Fibroblast of mammary gland (primary cell): ENCODE measurements around the gene CUBN.
"Not testable (repeated sequence)": the region's sequence is repeated elsewhere in the genome, so short reads cannot be mapped to it uniquely, and the experiment has no call there.

ENCODE experiments used
- DNase-seq: peaks from one replicate; pipeline ENCODE4 v3.0.0-alpha.2; 2010; ENCODE audit warnings: low read depth
- H3K4me3 ChIP-seq: 2 replicates; pipeline ENCODE4 v1.5.1; 2011; ENCODE audit warnings: low read depth, mild to moderate bottlenecking, low read length, moderate library complexity; ENCODE audit not compliant: control insufficient read depth
- TF ChIP-seq, protein P1 (sequence below): conservative IDR thresholded peaks from 2 replicates; pipeline ENCODE4 v1.5.1; 2011; ENCODE audit warnings: low read depth, low read length, inconsistent platforms; ENCODE audit not compliant: control insufficient read depth, insufficient read depth

Gene CUBN

DNA sequence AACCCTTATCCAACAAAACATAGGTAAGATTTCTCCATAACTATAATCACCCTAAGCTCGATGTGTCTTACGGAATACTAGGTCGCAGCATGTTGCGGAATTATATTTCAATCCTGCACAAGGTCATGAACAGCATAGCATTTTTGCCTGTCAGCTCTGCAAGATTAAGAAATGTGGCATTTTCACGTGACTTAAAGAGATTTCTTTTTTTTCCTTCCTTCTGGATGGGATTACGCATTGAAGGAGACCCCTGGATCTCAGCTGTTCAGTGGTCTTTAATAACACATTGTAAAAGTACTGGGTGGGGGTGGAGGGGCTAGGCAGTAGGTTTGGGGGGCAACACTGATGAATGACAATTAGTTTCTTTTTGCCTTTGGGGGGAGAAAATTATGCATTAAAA lies 106.7 kb downstream of the CUBN start:
- TF ChIP-seq, protein P1, sequence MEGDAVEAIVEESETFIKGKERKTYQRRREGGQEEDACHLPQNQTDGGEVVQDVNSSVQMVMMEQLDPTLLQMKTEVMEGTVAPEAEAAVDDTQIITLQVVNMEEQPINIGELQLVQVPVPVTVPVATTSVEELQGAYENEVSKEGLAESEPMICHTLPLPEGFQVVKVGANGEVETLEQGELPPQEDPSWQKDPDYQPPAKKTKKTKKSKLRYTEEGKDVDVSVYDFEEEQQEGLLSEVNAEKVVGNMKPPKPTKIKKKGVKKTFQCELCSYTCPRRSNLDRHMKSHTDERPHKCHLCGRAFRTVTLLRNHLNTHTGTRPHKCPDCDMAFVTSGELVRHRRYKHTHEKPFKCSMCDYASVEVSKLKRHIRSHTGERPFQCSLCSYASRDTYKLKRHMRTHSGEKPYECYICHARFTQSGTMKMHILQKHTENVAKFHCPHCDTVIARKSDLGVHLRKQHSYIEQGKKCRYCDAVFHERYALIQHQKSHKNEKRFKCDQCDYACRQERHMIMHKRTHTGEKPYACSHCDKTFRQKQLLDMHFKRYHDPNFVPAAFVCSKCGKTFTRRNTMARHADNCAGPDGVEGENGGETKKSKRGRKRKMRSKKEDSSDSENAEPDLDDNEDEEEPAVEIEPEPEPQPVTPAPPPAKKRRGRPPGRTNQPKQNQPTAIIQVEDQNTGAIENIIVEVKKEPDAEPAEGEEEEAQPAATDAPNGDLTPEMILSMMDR: no peak
- H3K4me3 ChIP-seq: no peak overlapping the region

DNA sequence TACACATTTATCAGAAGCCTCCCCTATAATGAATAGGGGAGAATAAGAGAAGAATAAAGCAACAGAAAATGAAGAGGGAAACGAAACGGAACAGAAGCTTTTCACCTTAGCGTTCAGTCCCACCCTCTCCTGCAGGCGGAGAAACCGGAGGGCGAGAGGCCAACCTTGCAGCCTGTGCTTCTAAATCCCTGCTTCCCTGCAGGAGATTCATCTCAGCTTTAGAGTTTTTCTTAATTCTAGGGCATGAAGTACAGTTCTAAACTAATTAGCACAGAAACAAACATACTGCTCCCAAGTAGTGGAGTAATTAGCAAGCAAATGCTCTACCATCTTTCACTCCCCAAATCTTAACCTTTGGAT lies 107.2 kb downstream of the CUBN start:
- DNase-seq: no peak
- no peak overlapping the region for H3K4me3 ChIP-seq
- TF ChIP-seq, protein P1: no peak

More for the DNA sequence above, 106.7 kb downstream of the CUBN start:
- peak; percentile 55 for DNase-seq

DNA sequence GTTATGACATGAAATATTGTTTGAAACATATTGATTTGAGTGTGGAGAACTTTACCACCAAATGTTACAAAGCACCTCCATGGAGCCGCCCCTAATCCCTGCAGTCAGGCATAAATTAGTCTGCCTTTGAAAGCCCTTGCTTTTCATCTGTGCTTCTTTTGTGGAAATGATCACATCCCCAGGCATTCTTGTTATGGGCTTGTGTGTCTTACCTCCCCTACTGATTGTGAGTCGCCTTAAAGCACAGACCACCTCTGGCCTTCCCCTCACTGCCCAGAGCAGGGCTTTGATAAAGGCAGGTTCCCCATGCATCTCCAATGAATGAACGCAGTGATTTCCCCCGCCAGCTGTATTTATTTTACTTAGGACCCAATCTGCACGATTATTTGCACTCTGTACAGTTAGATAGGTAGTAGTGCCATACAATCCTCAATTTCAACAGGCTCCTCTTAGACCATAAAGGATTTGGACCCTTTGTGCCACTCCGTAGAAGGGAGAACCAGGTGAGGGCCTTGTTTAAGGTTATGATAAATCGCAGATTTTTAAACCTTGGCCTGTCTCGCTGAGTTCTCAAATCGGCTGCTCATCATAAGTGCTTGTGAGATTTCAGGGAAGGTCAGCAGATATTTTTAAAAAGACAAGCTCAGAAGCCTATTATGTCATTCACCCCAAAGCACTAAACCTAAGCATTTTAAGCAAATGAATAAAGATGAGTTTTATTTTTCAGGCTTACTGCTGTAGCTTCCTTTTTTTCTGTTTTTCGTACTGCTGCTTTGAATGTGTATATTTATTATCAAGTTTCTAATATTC lies 107.8 kb downstream of the CUBN start:
- H3K4me3 ChIP-seq: no peak overlapping the region
- TF ChIP-seq, protein P1: no peak
- DNase-seq: no peak

DNA sequence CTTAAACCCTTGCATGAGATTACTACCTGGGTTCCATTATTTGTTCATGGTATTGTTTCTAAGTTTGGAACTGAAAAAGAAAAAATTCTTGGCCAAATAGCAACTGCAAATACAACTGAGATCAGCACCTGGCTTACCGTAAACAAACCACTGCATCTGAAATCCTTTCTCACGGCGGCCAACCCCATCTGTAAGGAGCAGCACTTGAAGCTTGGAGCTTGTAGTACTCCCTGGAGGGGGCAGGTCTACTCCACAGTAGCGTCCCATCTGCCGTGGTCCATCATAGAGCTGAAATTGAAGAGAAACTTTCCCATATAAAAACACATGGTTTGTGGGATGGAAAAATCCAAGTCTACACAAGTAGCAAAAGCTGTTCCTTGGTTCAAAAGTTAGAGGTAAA lies 109.9 kb downstream of the CUBN start:
- no peak for DNase-seq
- no peak overlapping the region for H3K4me3 ChIP-seq
- TF ChIP-seq, protein P1: no peak

DNA sequence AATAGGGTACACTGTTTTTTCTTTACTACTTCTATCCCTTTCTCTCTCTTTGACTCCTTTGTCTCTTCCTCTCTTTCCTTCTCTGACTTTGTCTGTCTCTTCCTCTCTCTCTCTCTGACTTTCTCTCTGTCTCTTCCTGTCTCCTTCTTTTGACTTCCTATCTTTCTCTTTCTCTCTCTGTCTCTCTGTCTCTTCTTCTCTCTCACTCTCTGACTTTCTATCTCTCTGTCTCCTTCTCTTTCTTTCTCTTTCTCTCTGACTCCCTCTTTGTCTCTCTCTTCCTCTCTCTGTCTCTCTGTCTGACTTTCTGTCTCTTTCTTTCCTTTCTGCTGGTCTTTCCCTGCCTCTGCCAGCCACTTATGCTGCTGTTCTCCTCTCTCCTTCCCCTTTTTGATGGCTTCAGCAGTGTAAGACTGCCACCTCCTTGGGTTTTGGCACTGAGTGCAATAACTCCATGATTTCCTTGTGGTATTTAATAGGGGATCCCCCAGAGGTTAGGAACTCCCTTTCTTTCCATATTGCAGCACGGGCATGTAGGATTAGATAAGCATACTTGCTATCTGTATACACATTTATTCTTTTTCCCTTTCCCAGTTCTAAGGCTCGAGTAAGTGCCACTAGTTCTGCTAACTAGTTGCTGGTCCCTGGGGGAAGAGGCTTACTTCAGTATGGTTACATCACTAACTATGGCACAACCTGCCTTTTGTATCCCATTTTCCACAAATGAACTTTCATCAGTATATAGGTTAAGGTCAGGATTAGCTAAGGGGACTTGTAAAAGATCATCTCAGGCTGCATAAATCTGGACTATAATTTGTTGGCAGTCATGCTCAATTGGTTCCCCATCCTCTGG lies 116.3 kb downstream of the CUBN start:
- not testable (repeated sequence) for DNase-seq, H3K4me3 ChIP-seq

DNA sequence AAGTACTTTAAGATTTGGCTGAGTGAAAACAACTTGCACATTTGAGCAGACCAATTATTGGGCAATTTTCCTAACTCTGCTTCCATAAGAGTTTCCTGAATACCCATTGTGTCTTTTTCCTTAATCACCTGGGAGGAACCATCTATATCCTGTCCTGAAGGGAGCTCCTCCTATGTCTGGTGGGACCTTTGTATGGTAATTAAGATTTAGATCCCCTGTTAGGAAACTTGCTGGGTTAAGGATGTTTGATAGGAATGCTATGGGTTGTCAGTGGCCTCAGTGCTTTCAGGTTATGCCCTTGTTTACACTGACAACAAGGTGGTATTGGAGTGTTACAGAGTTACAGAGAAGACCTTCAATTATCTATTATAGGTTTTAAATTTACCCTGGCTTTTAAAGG lies 116.9 kb downstream of the CUBN start:
- DNase-seq: not testable (repeated sequence)

DNA sequence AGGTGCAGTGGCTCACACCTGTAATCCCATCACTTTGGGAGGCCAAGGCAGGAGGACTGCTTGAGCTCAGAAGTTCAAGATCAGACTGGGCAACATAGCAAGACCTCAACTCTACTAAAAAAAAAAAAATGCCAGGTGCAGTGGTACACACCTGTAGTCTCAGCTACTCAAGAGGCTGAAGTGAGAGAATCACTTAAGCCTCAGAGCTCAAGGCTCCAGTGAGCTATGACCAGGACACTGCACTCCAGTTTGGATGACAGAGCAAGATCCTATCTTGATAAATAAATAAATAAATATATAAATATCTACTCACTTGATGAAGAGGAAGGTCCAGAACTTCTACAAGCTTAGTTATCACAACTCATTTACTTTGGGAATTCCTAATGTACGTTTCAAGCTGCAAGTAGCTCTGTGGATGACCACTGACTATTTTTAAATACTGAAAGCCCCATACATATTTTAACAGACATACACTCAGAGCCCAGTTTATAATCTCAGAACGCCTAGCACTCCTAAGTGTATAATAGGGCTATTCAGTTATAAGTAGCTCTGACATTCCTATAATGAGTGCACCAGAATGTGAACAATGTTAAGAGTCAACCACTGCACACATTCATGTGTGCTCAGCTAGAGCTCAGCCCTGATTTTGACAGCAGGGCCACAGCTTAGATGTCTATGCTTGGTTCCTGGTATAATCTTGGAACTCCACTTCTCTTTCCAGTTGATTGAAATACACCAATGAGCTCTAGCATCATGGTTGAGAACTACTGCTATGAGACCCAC lies 119.1 kb downstream of the CUBN start:
- TF ChIP-seq, protein P1: no peak
- DNase-seq: no peak
- H3K4me3 ChIP-seq: no peak overlapping the region

More for the DNA sequence above, 116.9 kb downstream of the CUBN start:
- H3K4me3 ChIP-seq: not testable (repeated sequence)
